ENCODE measurements around the gene PCIF1. TPM values are rescaled to one million over a fixed set of nuclear protein-coding genes. Genes with fewer than 3 reads are reported as not detected.

Gene PCIF1
- total RNA-seq, 1 donor from 2014 or later, result 23.5 TPM

GRCh38 chr20:45944151-45944964 lies 9.9 kb downstream of the PCIF1 start:
- peaks cover 24% of the 10 kb centered on the region for H3K36me3 Mint-ChIP-seq (ENCODE audit: low read depth)
- H3K9me3 Mint-ChIP-seq (ENCODE audit: low read depth), result no peaks in the 10 kb centered on the region
- H3K4me3 Mint-ChIP-seq (ENCODE audit: unreplicated experiment), result no peak overlapping the region
- H3K4me1 Mint-ChIP-seq (ENCODE audit: low read depth), result peaks cover 5% of the 10 kb centered on the region
- no peaks in the 10 kb centered on the region for H3K27me3 Mint-ChIP-seq (ENCODE audit: low read depth)
- no peak for DNase-seq (ENCODE audit: low spot score)
- TF ChIP-seq CTCF (IDR thresholded peaks at IDR 0.05), result no peak
- peak overlapping the region; percentile 58 for H3K27ac Mint-ChIP-seq (ENCODE audit: unreplicated experiment)

- H3K27ac Mint-ChIP-seq (ENCODE audit: unreplicated experiment), result peak overlapping the region; percentile 45
- DNase-seq (ENCODE audit: low spot score), result no peak
- no peaks in the 10 kb centered on the region for H3K9me3 Mint-ChIP-seq (ENCODE audit: low read depth)
- peak; percentile 32 for TF ChIP-seq CTCF (IDR thresholded peaks at IDR 0.05)
- H3K4me3 Mint-ChIP-seq (ENCODE audit: unreplicated experiment), result no peak overlapping the region
- peaks cover 21% of the 10 kb centered on the region for H3K36me3 Mint-ChIP-seq (ENCODE audit: low read depth)
- H3K4me1 Mint-ChIP-seq (ENCODE audit: low read depth), result peaks cover 5% of the 10 kb centered on the region
- H3K27me3 Mint-ChIP-seq (ENCODE audit: low read depth), result no peaks in the 10 kb centered on the region
Measured at GRCh38 chr20:45944965-45945677, 10.6 kb downstream of the PCIF1 start.

GRCh38 chr20:45945678-45946148 lies 11.2 kb downstream of the PCIF1 start:
- no peak for DNase-seq (ENCODE audit: low spot score)
- TF ChIP-seq CTCF (IDR thresholded peaks at IDR 0.05), result no peak

GRCh38 chr20:45946149-45946970 lies 11.9 kb downstream of the PCIF1 start:
- no peak for TF ChIP-seq CTCF (IDR thresholded peaks at IDR 0.05)
- H3K27ac Mint-ChIP-seq (ENCODE audit: unreplicated experiment), result no peak overlapping the region

More at GRCh38 chr20:45945678-45946148, 11.2 kb downstream of the PCIF1 start:
- Mint-ChIP-seq H3K27me3 (ENCODE audit: low read depth) (no peaks in the 10 kb centered on the region), H3K36me3 (ENCODE audit: low read depth) (peaks cover 21% of the 10 kb centered on the region), H3K4me1 (ENCODE audit: low read depth) (peaks cover 5% of the 10 kb centered on the region), H3K27ac (ENCODE audit: unreplicated experiment) (peak overlapping the region; percentile 45), H3K4me3 (ENCODE audit: unreplicated experiment) (no peak overlapping the region), H3K9me3 (ENCODE audit: low read depth) (no peaks in the 10 kb centered on the region)

More at GRCh38 chr20:45946149-45946970, 11.9 kb downstream of the PCIF1 start:
- no peak overlapping the region for H3K4me3 Mint-ChIP-seq (ENCODE audit: unreplicated experiment)
- H3K4me1 Mint-ChIP-seq (ENCODE audit: low read depth), result peaks cover 5% of the 10 kb centered on the region
- no peak for DNase-seq (ENCODE audit: low spot score)
- no peaks in the 10 kb centered on the region for H3K9me3 Mint-ChIP-seq (ENCODE audit: low read depth)
- H3K27me3 Mint-ChIP-seq (ENCODE audit: low read depth), result no peaks in the 10 kb centered on the region
- peaks cover 21% of the 10 kb centered on the region for H3K36me3 Mint-ChIP-seq (ENCODE audit: low read depth)

Data from chondrocyte (in vitro differentiated cells).